ENCODE measurements around the gene PCNA.

PCNA gene

DNA sequence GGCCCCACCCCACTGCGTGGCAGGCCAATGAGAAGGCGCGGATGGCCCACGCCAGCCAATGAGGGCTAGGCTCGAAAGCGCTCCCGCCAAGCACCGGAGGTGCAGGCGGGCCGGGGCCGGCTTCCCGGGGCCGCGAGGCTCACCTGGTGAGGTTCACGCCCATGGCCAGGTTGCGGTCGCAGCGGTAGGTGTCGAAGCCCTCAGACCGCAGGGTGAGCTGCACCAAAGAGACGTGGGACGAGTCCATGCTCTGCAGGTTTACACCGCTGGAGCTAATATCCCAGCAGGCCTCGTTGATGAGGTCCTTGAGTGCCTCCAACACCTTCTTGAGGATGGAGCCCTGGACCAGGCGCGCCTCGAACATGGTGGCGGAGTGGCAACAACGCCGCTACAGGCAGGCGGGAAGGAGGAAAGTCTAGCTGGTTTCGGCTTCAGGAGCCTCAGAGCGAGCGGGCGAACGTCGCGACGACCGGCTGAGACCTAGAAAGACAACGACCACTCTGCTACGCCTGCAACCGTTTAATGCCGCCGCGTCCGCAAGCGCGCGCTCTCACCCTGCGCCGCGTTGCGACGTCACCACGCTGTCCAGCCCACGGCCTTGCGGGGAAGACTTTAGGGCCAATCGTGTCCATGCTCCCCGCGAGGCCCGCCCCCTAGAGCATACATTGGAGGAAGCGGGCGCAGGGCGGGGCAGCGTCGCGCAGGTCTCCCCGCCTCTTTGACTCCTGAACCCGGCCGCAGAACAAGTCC, at the start of gene PCNA:
Gene PCNA (minus strand): TSS at position 524 of the 750 bp plus-strand sequence. CDS start 160 bp downstream, at position 364.
- peak; percentile 88 to 91 for DNase-seq (ENCODE audit: low read depth in 1 of 2, low spot score in 1 of 2)

DNA sequence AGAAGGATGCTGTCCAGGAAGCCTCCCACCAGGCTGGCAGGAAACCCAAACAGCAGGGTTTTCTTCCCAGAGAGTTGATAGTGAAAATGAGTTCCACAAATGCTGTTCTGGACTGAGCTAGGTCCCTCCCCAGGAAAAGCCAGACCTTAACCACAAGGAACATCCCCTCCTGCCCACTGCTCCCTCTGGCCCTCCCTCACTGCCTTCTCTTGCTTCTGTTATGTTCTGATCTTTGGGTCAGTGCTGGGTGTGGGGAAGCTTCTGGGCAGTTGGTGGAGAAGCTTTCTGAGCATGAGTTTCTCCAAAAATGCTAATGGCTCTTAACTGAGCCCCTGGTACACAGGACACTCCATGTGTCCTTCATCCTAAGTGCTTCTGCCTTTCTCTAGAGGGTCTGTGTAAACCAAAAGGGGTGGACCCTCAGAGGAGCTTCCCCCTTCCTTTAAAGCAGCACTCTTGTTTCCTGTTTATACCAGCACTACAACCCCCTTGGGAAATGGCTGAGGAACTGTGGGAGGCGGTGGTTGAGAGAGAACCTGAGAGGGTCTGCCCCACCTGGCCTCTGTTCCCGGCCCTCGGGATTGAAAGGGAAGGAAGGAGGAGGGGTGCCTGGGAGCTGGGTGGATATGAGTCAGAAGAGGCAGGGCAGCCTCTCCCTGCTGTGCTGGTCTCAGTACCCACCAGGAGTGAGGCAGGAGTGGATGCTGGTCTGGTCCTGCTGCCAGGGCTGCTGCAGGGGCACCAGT, 49.1 kb upstream of the PCNA start:
- no peak for DNase-seq (ENCODE audit: low read depth in 1 of 2, low spot score in 1 of 2)

DNA sequence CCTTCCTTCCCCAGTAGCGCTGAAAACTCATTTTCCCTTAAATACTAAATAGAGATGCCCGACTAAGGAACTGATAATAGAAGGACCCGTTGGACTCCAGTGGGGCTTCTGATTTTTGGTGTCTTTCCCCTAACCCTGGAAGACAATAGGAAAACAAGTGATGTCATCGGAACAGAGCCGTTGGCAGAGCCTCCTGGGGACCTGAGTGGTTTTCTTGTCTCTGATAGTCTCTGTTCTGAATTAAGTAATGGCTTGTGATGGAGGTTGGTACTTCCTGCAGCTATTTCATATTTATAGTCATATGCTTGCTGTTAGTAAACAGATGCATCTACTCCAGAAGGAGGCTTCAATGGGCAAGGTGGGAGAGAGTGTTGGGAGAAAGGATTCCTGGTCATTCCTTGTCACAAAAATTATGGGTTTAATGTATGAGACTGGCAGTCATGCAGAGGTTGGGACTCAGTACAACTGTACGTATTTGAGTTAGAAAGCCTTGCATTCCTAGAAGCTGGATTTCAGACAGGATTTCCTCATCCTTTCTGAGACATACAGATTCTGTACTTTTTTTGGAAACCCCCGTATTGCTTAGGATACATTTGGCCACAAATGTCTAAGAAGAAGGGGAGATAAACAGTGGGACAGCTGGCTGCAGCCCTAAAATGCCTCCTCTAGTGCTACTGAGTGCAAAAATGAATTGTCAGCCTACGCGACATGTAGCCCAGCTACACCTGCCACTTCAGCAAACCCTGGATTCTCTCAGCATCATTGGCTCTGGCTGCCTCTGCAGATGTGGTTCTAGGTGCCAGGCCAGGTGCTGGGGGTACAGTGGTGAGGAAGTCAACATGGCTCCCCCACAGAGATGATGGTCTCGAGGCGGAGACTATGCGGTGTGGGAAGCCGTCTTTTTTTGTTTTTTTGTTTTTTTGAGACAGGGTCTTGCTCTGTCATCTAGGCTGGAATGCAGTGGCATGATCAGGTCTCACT, 45.2 kb upstream of the PCNA start:
- no peak for DNase-seq (ENCODE audit: low read depth in 1 of 2, low spot score in 1 of 2)

DNA sequence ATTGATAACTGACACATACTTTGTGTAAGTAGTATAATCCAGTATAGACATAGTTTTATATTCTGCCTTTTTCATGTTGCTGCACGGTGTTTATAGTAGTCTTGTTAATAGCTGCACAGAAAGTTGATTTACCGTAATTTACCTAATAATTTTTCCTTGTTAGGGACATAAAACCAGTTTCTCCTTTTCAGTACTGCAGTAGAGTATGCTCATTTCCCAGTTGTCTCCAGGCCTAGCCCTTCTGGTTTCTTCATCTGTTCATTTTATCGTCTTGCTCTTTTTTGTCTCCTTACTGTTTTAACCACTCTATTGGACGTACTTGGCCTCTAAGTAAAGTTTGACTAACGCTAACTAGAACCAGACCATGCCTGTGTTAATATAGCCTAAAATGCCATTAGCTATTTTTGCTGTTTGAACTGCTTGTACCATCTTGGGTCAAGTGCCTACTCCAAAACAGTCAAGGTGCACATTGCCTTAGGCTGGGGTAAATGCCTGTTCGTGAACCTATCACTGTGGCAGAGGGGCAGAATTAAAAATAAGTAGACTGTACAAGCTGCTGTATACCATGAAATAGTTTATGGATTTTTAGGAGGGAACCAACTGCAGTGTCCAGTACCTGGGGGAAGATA, 41.9 kb upstream of the PCNA start:
- no peak for DNase-seq (ENCODE audit: low read depth in 1 of 2, low spot score in 1 of 2)

GRCh38 chr20:5160882-5161281, 41.1 kb upstream of the PCNA start:
- DNase-seq (ENCODE audit: low read depth in 1 of 2, low spot score in 1 of 2), result no peak

DNA sequence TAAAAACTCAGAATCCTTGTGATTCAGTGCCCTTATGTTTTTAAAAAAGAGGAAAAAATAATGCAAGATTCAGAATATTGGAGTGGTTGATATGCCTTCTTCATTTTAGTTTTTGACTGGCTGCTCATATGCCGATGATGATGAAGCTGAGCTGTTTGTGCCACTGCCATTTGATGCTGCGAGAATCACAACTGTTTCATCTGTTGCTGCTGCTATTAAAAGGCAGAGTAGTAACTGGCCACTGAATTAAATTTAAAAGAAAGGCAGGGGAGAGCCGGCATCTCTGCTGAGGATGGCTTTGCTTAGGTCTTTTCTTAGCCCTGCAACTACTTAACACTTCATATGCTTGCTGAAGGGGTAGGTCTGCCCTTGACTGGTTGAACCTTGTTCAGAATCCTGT, 40.2 kb upstream of the PCNA start:
- no peak for DNase-seq (ENCODE audit: low read depth in 1 of 2, low spot score in 1 of 2)

GRCh38 chr20:5156675-5157448, 37.1 kb upstream of the PCNA start:
- no peak for DNase-seq (ENCODE audit: low read depth in 1 of 2, low spot score in 1 of 2)

DNA sequence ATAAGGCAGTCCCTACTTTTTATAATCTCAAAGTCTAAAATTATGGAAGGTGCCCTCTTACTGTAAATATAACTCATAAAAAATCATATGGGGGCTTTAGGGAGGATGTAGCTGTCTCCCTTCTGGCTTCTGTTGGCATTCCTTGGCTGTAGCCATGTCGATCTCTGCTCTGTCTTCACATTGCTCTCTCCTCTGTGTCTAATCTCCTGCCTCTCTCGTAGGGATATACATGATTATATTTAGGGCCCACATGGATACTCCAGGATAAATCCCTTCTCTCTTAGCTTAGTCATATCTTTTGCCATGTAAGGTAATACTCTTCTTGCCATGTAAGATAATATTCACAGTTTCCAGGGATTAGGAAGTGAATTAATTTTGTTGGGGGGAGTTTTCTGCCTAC, 35.6 kb upstream of the PCNA start:
- no peak for DNase-seq (ENCODE audit: low read depth in 1 of 2, low spot score in 1 of 2)

DNA sequence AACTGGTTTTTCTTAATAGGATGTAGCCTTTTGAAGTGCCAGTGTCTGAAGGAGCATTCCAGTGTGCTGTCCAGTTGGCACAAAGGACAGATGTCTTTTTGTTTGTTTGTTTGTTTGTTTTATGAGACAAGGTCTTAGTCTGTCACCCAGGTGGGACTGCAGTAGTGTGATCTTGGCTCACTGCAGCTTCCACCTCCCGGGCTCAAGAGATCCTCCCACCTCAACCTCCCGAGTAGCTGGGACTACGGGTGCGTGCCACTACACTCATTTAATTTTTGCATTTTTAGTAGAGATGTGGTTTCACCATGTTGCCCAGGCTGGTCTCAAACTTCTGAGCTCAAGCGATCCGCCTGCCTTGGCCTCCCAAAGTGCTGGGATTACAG, 34.8 kb upstream of the PCNA start:
- DNase-seq (ENCODE audit: low read depth in 1 of 2, low spot score in 1 of 2), result no peak

DNA sequence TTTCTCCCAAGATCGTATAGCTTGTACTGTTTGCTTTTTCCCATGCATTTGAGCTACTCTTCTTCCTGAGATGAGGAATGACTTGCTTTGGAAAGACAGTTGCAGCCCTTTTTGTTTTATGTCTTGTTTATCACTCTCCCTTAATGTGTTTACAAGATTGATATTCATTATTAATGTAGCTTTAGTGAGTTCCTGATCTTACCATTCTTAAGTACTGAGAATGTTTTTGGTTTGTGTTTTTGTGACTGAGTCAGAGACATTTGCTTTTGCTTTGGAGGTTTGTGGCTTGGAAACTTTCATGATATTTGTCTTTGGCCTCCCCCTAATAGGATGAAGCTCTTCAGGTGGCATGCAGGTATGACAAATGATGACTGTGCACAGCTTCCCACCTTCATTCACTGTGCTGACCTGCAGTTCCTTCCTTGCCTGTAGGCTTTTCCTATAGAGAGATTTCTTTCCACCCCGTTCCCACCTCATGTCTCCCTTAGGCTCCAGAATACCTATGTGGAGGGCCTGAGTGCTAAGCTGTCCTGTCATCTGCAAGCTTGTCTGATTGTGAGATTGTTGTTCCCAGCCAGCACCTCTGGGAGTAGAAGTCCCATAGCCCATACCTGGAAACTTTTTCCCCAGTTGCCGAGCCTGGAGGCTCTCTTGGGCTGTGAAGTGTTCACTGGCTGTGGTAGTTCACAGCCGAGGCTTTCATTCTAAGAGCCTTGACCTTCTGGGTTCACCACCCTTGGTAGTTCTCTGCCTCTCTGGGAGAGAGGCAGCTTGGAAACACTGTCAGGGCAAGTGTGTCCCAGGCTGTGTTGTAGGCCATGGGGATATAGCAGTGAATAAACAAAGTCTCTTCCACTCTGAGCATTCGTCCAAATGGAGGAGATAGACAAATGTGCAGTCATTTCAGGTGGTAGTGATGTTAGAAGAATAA, 34.1 kb upstream of the PCNA start:
- DNase-seq (ENCODE audit: low read depth in 1 of 2, low spot score in 1 of 2), result no peak

- DNase-seq (ENCODE audit: low read depth in 1 of 2, low spot score in 1 of 2), result no peak
Measured at GRCh38 chr20:5153152-5153467, 33.4 kb upstream of the PCNA start.

- no peak for DNase-seq (ENCODE audit: low read depth in 1 of 2, low spot score in 1 of 2)
Measured at GRCh38 chr20:5150226-5151076, 30.7 kb upstream of the PCNA start.

GRCh38 chr20:5149892-5150225, 30.1 kb upstream of the PCNA start:
- no peak for DNase-seq (ENCODE audit: low read depth in 1 of 2, low spot score in 1 of 2)

GRCh38 chr20:5148581-5148980, 28.8 kb upstream of the PCNA start:
- DNase-seq (ENCODE audit: low read depth in 1 of 2, low spot score in 1 of 2), result no peak

- DNase-seq (ENCODE audit: low read depth in 1 of 2, low spot score in 1 of 2), result no peak
Measured at GRCh38 chr20:5146871-5147592, 27.3 kb upstream of the PCNA start.

- no peak for DNase-seq (ENCODE audit: low read depth in 1 of 2, low spot score in 1 of 2)
Measured at GRCh38 chr20:5146099-5146668, 26.4 kb upstream of the PCNA start.

GRCh38 chr20:5145365-5146098, 25.8 kb upstream of the PCNA start:
- DNase-seq (ENCODE audit: low read depth in 1 of 2, low spot score in 1 of 2), result no peak

All from activated T-helper 1 cell treated with anti-CD3 and anti-CD28 coated beads, Interleukin-2, amount 50 U/mL, for 16 hours (primary cell).